T-cell (primary cell): ENCODE results near the gene WFS1. TPM values are rescaled to one million over a fixed set of nuclear protein-coding genes. Genes with fewer than 3 reads are reported as not detected.

Experiments used
- ATAC-seq, 4 experiments: fragments of 200-7000 bp in 3 of 4; fragments of 150-1000 bp in 1 of 4; cut with Tn5 transposase; replicated peaks in 1 of 4; 1 replicate in 3 of 4; 2 replicates in 1 of 4; pipeline ENCODE4 v1.10.0; 2021; ENCODE audit warnings: moderate library complexity in 3 of 4, mild to moderate bottlenecking in 2 of 4, moderate number of reproducible peaks in 1 of 4
- CTCF ChIA-PET, 2 donors: fragments of 300-600 bp; sonication (Branson Sonifier 250); formaldehyde crosslinking; loops; one replicate each; lab custom pipeline; 2022; ENCODE audit warnings: antibody characterized with exemption in 2 of 2; lab: Charles Lee
- POLR2A ChIA-PET, 2 donors: fragments of 300-600 bp; sonication (Branson Sonifier 250); formaldehyde crosslinking; loops; one replicate each; lab custom pipeline; 2022; ENCODE audit warnings: antibody characterized with exemption in 2 of 2; lab: Charles Lee
- DNase-seq, 35 experiments: peaks; one replicate each; pipeline versions ENCODE4 v3.0.0 to v3.0.0-alpha.2; 2013 to 2023
- H3K27ac ChIP-seq: one replicate; pipeline ENCODE4 v1.5.1; 2013; ENCODE audit warnings: low read length
- H3K27me3 ChIP-seq, 2 experiments: replicated peaks in 1 of 2; 1 replicate in 1 of 2; 2 replicates in 1 of 2; pipeline versions ENCODE4 v1.6.1 to v1.7.0; 2013; ENCODE audit warnings: low read length in 1 of 2, mixed read lengths in 1 of 2; ENCODE audit not compliant: control insufficient read depth in 2 of 2, insufficient read depth in 2 of 2; ENCODE audit errors: extremely low read depth in 1 of 2
- H3K36me3 ChIP-seq, 2 donors: 1 replicate in 1 of 2; 2 replicates in 1 of 2; pipeline versions ENCODE4 v1.6.1 to v1.7.0; 2013; ENCODE audit warnings: low read length in 1 of 2; ENCODE audit not compliant: control insufficient read depth in 2 of 2, insufficient read depth in 1 of 2; ENCODE audit errors: extremely low read depth in 1 of 2
- H3K4me1 ChIP-seq, 2 experiments: 1 replicate in 1 of 2; 2 replicates in 1 of 2; pipeline versions ENCODE4 v1.6.1 to v1.7.0; 2013; ENCODE audit warnings: low read length in 2 of 2, mixed read lengths in 1 of 2; ENCODE audit not compliant: insufficient read depth in 2 of 2, control insufficient read depth in 1 of 2; ENCODE audit errors: extremely low read depth in 1 of 2
- H3K4me3 ChIP-seq, 2 donors: 1 replicate in 1 of 2; 2 replicates in 1 of 2; pipeline versions ENCODE4 v1.5.1 to v1.7.0; 2013; ENCODE audit warnings: mild to moderate bottlenecking in 2 of 2, low read length in 1 of 2, moderate library complexity in 1 of 2; ENCODE audit not compliant: control insufficient read depth in 1 of 2; ENCODE audit errors: extremely low read depth in 1 of 2
- H3K9me3 ChIP-seq: 2 replicates; pipeline ENCODE4 v1.7.0; 2013
- H3K27ac Mint-ChIP-seq, 2 donors: one replicate each; pipeline ENCODE4 v1.8.0; 2020 to 2021; ENCODE audit warnings: mild to moderate bottlenecking in 2 of 2, mixed read lengths in 2 of 2
- H3K27me3 Mint-ChIP-seq, 2 donors: one replicate each; pipeline ENCODE4 v1.8.0; 2021 to 2022; ENCODE audit warnings: mixed read lengths in 2 of 2
- H3K36me3 Mint-ChIP-seq: one replicate; pipeline ENCODE4 v1.8.0; 2021; ENCODE audit warnings: mixed read lengths
- H3K4me1 Mint-ChIP-seq, 3 donors: one replicate each; pipeline ENCODE4 v1.8.0; 2020 to 2022; ENCODE audit warnings: mixed read lengths in 3 of 3, mild to moderate bottlenecking in 1 of 3
- H3K4me3 Mint-ChIP-seq, 3 donors: one replicate each; pipeline ENCODE4 v1.8.0; 2020 to 2022; ENCODE audit warnings: mild to moderate bottlenecking in 3 of 3, mixed read lengths in 3 of 3, moderate library complexity in 3 of 3
- H3K9me3 Mint-ChIP-seq, 3 donors: one replicate each; pipeline ENCODE4 v1.8.0; 2020 to 2022; ENCODE audit warnings: mixed read lengths in 3 of 3
- WGBS: methylation state at CpG from one replicate; pipeline ENCODE4 v1.1.5; 2013; ENCODE audit warnings: missing lambda C conversion rate; ENCODE audit not compliant: insufficient coverage; 5-methylcytosine and 5-hydroxymethylcytosine counted together
- total RNA-seq, 35 experiments: library from RNA in 6 of 35; stranded (reverse) in 6 of 35; fragments of 120-200 nt in 1 of 35; gene quantifications; one replicate each; pipeline versions ENCODE4 v1.2.1 to v1.2.4 and lab custom pipeline; 2013 to 2026

Gene WFS1
- total RNA-seq, 5 donors from 2014 or later (not counting 1 experiment from before 2014, with no cell fraction given), result 3.2 to 6.2 (median 5.1) TPM

DNA sequence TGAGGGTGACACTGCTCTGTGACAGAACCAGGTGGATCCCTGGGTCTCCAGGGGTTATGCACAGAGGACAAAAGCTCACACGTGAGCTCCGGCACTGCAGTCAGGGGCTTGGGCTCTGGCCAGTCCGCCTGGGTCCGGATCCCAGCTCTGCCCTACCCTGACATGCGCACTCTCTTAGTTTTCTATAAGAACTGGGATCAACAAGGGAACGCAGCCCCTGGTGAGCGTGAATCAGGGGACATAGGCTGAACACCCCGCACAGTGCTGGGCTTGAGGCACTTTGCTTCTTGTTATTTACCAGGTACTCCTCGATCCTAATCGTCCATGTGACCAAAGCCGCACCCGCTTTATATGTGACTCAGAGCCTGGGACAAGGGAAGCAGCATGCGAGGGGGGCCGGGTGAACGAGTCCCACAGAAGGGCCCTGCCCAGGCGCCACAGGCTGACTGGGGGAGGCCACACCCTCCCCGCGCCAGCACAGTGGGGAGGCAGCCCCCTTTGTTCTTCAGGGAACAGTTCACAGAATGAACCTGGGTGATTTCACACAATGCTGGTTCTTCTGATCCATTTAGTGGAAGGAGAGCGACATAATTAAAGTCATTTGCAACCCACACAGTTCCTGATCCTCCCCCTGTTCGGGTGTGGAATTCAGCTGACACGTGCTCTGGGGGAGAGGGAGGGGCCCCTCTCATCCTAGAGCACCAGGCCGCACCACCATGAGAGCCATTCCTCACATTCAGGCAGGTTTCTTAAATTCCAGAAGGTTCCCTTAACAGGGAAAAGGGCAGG is 55.5 kb downstream of the WFS1 start:
- ATAC-seq (no peak), DNase-seq (no peak)
- Mint-ChIP-seq H3K36me3 (no peaks in the 10 kb centered on the region), H3K27me3 (peaks cover 33 to 53% of the 10 kb centered on the region in 2 donors), H3K9me3 (peaks cover 0 to 3% (median 0%) of the 10 kb centered on the region in 3 donors), H3K27ac (no peak overlapping the region), H3K4me3 (no peak overlapping the region), H3K4me1 (peaks cover 0 to 3% (median 0%) of the 10 kb centered on the region in 3 donors)
- H3K9me3 ChIP-seq, result no peaks in the 10 kb centered on the region
- ChIA-PET CTCF (interaction anchor here in 1 of 2 donors (1.1 to 1.2 kb wide), 2 partner anchors 74 to 75 kb away, joined by 4 read pairs; no protein-coding TSS in a partner anchor), POLR2A (no interaction called here)
- H3K27ac ChIP-seq, result no peak overlapping the region
- peaks cover 0 to 71% of the 10 kb centered on the region in 2 experiments for H3K27me3 ChIP-seq
- peaks cover 0 to 7% of the 10 kb centered on the region in 2 experiments for H3K4me1 ChIP-seq
- no peaks in the 10 kb centered on the region for H3K36me3 ChIP-seq
- WGBS, result 40% methylated on average over 15 of the region's 22 CpGs
- no peak overlapping the region for H3K4me3 ChIP-seq

DNA sequence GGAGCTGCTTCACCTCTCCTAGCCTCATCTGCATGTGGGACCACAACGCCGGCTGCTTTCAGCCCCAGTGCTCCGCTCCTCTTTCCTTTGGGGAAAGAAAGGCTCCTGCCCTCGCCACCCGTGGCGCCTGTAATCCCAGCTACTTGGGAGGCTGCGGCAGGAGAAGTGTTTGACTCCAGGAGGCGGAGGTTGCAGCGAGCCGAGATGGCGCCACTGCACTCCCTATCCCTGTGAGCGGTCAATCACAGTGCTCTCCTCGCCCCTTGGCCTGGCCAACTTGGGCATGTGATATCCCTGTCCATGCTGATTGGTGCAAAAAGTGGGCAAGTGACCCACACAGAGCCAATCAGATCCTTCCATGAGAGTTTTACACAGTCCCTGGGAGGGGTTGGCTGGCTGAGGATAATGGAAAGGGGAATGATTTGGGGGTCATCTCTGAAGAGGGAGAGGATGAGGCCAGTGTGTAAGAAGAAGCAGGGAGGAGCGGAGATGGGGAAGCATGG is 56.2 kb downstream of the WFS1 start:
- Mint-ChIP-seq H3K4me3 (no peak overlapping the region), H3K36me3 (no peaks in the 10 kb centered on the region), H3K27me3 (peaks cover 32 to 51% of the 10 kb centered on the region in 2 donors), H3K9me3 (no peaks in the 10 kb centered on the region), H3K4me1 (peaks cover 0 to 3% (median 0%) of the 10 kb centered on the region in 3 donors), H3K27ac (no peak overlapping the region)
- 92% methylated on average over 10 of the region's 14 CpGs for WGBS
- ATAC-seq, result no peak
- POLR2A ChIA-PET, result no interaction called here
- Histone ChIP-seq H3K27me3 (peaks cover 0 to 73% of the 10 kb centered on the region in 2 experiments), H3K36me3 (no peaks in the 10 kb centered on the region), H3K4me1 (peaks cover 0 to 7% of the 10 kb centered on the region in 2 experiments), H3K4me3 (no peak overlapping the region), H3K27ac (no peak overlapping the region), H3K9me3 (no peaks in the 10 kb centered on the region)
- DNase-seq, result no peak
- CTCF ChIA-PET, result interaction anchor here in 1 of 2 donors (1.1 to 1.2 kb wide), 2 partner anchors 75 to 76 kb away, joined by 4 read pairs; no protein-coding TSS in a partner anchor

DNA sequence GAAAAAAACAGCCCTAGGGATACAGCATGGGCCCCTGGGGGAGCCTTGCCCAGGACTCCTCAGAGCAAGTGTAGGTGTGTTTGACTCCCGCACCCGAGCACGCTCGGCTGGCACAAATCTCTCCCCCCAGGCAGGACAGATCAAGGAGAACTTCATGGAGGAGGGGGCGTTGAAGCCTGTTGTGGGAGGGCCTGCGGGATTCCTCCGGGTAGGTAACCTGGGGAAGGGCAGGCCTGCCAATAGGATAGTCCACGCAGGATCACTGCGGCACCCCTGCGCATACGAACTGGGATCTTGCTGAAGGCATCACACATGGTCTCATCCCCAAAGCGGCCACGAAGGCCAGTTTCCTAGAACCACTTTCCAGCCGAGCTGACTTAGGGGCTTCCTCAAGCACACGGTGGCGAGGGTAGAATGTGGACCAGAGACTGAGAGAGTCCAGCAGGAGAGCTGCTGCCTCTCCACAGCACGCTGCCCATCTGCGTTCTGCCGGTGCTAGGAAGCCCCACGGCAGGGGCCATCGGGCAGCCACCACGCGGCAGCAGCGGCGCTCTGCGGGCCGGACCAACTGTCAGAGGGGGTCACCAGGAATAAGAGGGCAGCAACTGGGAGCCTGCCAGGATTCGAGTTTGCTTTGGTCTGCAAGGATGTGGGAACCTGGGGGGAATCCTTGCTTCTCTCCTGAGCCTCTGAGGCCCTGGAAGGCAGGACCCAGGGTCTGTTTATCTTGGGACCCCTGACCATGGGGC is 56.8 kb downstream of the WFS1 start:
- CTCF ChIA-PET, result interaction anchor here (1.0 to 2.8 kb wide), 6 partner anchors 62 to 327 kb away, joined by 3 to 32 read pairs (median 8); no protein-coding TSS in a partner anchor

DNA sequence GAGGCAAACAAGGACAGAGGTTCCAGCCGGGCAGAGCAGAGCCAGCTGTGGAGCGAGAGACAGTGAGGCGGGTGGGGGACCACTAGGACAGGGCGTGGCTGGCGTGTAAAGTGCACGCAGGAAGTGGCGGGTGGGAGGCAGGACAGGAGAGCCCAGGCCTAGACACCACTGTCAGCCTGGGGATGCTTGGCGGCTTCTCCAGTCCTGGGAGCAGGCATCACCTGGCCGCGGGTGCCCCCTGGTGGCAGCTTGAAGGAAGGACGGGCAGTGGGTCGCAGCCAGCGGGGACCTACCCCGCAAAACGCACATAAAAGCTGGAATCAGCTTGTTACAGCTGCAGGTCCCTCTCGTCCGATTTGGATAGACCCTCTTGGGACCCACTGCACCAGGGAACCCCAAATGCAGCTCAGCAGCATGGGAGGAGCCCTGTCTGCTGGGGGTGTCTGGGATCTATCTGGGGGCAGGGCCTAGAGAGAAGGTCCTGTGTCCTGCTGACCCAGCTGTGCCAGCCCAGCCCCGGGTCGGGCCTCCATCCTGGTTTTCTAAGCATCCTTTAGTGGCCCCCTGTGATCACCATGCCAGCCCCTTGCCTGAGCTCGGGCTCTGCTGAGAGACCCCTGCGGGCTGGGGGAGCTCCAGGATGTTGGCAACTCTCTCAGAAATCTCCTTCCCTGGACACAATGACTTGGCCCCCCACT is 57.7 kb downstream of the WFS1 start:
- POLR2A ChIA-PET, result no interaction called here
- Mint-ChIP-seq H3K27ac (no peak overlapping the region), H3K36me3 (no peaks in the 10 kb centered on the region), H3K4me3 (no peak overlapping the region), H3K27me3 (peaks cover 29 to 40% of the 10 kb centered on the region in 2 donors), H3K4me1 (peaks cover 0 to 3% (median 0%) of the 10 kb centered on the region in 3 donors), H3K9me3 (no peaks in the 10 kb centered on the region)
- no peak overlapping the region for H3K27ac ChIP-seq
- H3K27me3 ChIP-seq, result peaks cover 0 to 80% of the 10 kb centered on the region in 2 experiments
- H3K9me3 ChIP-seq, result no peaks in the 10 kb centered on the region
- WGBS, result 19% methylated on average over 20 of the region's 21 CpGs
- peak; percentile 73 to 76 (median 74) for ATAC-seq
- no peak overlapping the region for H3K4me3 ChIP-seq
- CTCF ChIA-PET, result interaction anchor here (0.5 to 2.8 kb wide), 13 partner anchors 11 to 328 kb away, joined by 3 to 32 read pairs (median 4); no protein-coding TSS in a partner anchor
- no peaks in the 10 kb centered on the region for H3K36me3 ChIP-seq
- H3K4me1 ChIP-seq, result peaks cover 0 to 11% of the 10 kb centered on the region in 2 experiments
- DNase-seq, result peak; percentile 28 to 86 (median 70)

More for the DNA sequence above, 56.8 kb downstream of the WFS1 start:
- Histone ChIP-seq H3K27me3 (peaks cover 0 to 79% of the 10 kb centered on the region in 2 experiments), H3K4me3 (no peak overlapping the region), H3K9me3 (no peaks in the 10 kb centered on the region), H3K27ac (no peak overlapping the region), H3K36me3 (no peaks in the 10 kb centered on the region), H3K4me1 (peaks cover 0 to 7% of the 10 kb centered on the region in 2 experiments)
- H3K27ac Mint-ChIP-seq, result no peak overlapping the region
- no peaks in the 10 kb centered on the region for H3K9me3 Mint-ChIP-seq
- POLR2A ChIA-PET, result no interaction called here
- no peaks in the 10 kb centered on the region for H3K36me3 Mint-ChIP-seq
- no peak for DNase-seq
- ATAC-seq, result no peak
- H3K4me1 Mint-ChIP-seq, result peaks cover 0 to 3% (median 0%) of the 10 kb centered on the region in 3 donors
- WGBS, result 90% methylated on average over 23 of the region's 28 CpGs
- H3K4me3 Mint-ChIP-seq, result no peak overlapping the region
- peaks cover 32 to 48% of the 10 kb centered on the region in 2 donors for H3K27me3 Mint-ChIP-seq

DNA sequence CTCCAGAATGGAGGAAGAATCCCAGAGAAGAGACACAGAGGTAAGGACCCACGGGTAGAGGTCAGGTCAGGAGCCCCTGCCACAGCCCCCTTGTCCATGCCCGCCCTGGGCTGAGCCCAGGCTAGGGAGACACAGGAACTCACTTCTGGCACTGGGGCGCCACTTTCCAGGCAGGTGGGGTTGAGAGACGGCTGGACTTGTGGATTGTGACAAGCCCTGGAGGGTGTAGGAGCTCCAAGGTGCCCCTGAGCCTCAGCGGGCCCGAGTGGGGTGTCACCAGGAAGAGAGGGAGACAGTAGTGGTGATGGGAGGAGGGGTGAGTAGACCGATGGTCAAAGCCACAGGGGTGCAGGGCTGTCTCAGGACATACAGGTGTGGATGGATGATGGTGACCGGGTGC is 58.9 kb downstream of the WFS1 start:
- H3K27me3 Mint-ChIP-seq, result peaks cover 33 to 34% of the 10 kb centered on the region in 2 donors
- no peaks in the 10 kb centered on the region for H3K36me3 Mint-ChIP-seq
- H3K4me1 ChIP-seq, result peaks cover 0 to 11% of the 10 kb centered on the region in 2 experiments
- ChIA-PET CTCF (interaction anchor here (0.6 to 2.8 kb wide), 7 partner anchors 49 to 330 kb away, joined by 3 to 32 read pairs (median 4); no protein-coding TSS in a partner anchor), POLR2A (no interaction called here)
- H3K27ac ChIP-seq, result no peak overlapping the region
- no peak overlapping the region for H3K4me3 Mint-ChIP-seq
- no peak overlapping the region for H3K27ac Mint-ChIP-seq
- H3K9me3 ChIP-seq, result no peaks in the 10 kb centered on the region
- H3K4me3 ChIP-seq, result no peak overlapping the region
- WGBS, result 47% methylated on average over 6 of the region's 8 CpGs
- H3K36me3 ChIP-seq, result no peaks in the 10 kb centered on the region
- peaks cover 0 to 3% (median 0%) of the 10 kb centered on the region in 3 donors for H3K4me1 Mint-ChIP-seq
- no peaks in the 10 kb centered on the region for H3K9me3 Mint-ChIP-seq
- H3K27me3 ChIP-seq, result peaks cover 0 to 75% of the 10 kb centered on the region in 2 experiments
- DNase-seq (no peak), ATAC-seq (no peak)
